HG02938 (cell line): ENCODE measurements around the gene COQ10B.
A peak's percentile ranks its signal among the peaks of the same experiment; 100 is the strongest.
"Not testable (repeated sequence)": the region's sequence is repeated elsewhere in the genome, so short reads cannot be mapped to it uniquely, and the experiment has no call there.

Source experiments
- ATAC-seq: cut with Tn5 transposase; IDR thresholded peaks from one replicate; pipeline ENCODE4 v1.9.1; 2021; ENCODE audit warnings: mild to moderate bottlenecking, moderate library complexity; ENCODE audit not compliant: unreplicated experiment

COQ10B gene

GRCh38 chr2:197450465-197450864 lies 2.9 kb upstream of the COQ10B start:
- no peak for ATAC-seq

GRCh38 chr2:197450935-197451358 lies 2.4 kb upstream of the COQ10B start:
- not testable (repeated sequence) for ATAC-seq

- ATAC-seq = no peak
Observed at GRCh38 chr2:197452754-197453122, 614 bp upstream of the COQ10B start.

GRCh38 chr2:197453914-197454398 lies 604 bp downstream of the COQ10B start:
- peak; percentile 29 for ATAC-seq

GRCh38 chr2:197454923-197455322 lies 1.6 kb downstream of the COQ10B start:
- ATAC-seq = no peak

GRCh38 chr2:197455428-197455827 lies 2.1 kb downstream of the COQ10B start:
- no peak for ATAC-seq

GRCh38 chr2:197460649-197461048 lies 7.3 kb downstream of the COQ10B start:
- no peak for ATAC-seq

GRCh38 chr2:197461057-197461456 lies 7.7 kb downstream of the COQ10B start:
- ATAC-seq = no peak

GRCh38 chr2:197464175-197464574 lies 10.8 kb downstream of the COQ10B start:
- no peak for ATAC-seq

- no peak for ATAC-seq
Observed at GRCh38 chr2:197472166-197472565, 18.8 kb downstream of the COQ10B start.

GRCh38 chr2:197477797-197478196 lies 24.4 kb downstream of the COQ10B start:
- no peak for ATAC-seq

- ATAC-seq = no peak
Observed at GRCh38 chr2:197480165-197481036, 27.0 kb downstream of the COQ10B start.

GRCh38 chr2:197484248-197484647 lies 30.9 kb downstream of the COQ10B start:
- not testable (repeated sequence) for ATAC-seq

GRCh38 chr2:197486175-197486574 lies 32.8 kb downstream of the COQ10B start:
- ATAC-seq = no peak

- no peak for ATAC-seq
Observed at GRCh38 chr2:197487385-197487784, 34.0 kb downstream of the COQ10B start.

- ATAC-seq = no peak
Observed at GRCh38 chr2:197495433-197496134, 42.2 kb downstream of the COQ10B start.

GRCh38 chr2:197496695-197497094 lies 43.3 kb downstream of the COQ10B start:
- no peak for ATAC-seq

- ATAC-seq = no peak
Observed at GRCh38 chr2:197497326-197497725, 44.0 kb downstream of the COQ10B start.

GRCh38 chr2:197498235-197498936 lies 45.0 kb downstream of the COQ10B start:
- ATAC-seq = no peak

- peak; percentile 18 for ATAC-seq
Observed at GRCh38 chr2:197498937-197499593, 45.7 kb downstream of the COQ10B start.
